GM18907 (cell line): ENCODE results near the gene RNF149.
"Not testable (repeated sequence)": the region's sequence is repeated elsewhere in the genome, so short reads cannot be mapped to it uniquely, and the experiment has no call there.

ENCODE experiments used
- ATAC-seq: cut with Tn5 transposase; IDR thresholded peaks from one replicate; pipeline ENCODE4 v1.9.1; 2021; ENCODE audit warnings: mild to moderate bottlenecking, moderate library complexity; ENCODE audit not compliant: unreplicated experiment

Gene RNF149

GRCh38 chr2:101308432-101309210, at the start of gene RNF149:
TSS of gene RNF149 (minus strand) at chr2:101308701. CDS start at chr2:101308588, 113 bp downstream.
- ATAC-seq, result peak; percentile 68

GRCh38 chr2:101357376-101357775, 48.9 kb upstream of the RNF149 start:
- no peak for ATAC-seq

- ATAC-seq, result no peak
These were observed 48.0 kb upstream of the RNF149 start for GRCh38 chr2:101356521-101356920.

GRCh38 chr2:101356055-101356454, 47.6 kb upstream of the RNF149 start:
- ATAC-seq, result no peak

GRCh38 chr2:101355401-101356054, 47.0 kb upstream of the RNF149 start:
- no peak for ATAC-seq

- ATAC-seq, result no peak
These were observed 46.2 kb upstream of the RNF149 start for GRCh38 chr2:101354420-101355311.

GRCh38 chr2:101352631-101353030, 44.1 kb upstream of the RNF149 start:
- not testable (repeated sequence) for ATAC-seq

- no peak for ATAC-seq
These were observed 42.7 kb upstream of the RNF149 start for GRCh38 chr2:101351207-101351606.

GRCh38 chr2:101349893-101350662, 41.6 kb upstream of the RNF149 start:
- ATAC-seq, result no peak

GRCh38 chr2:101348883-101349282, 40.4 kb upstream of the RNF149 start:
- ATAC-seq, result no peak

GRCh38 chr2:101346909-101347308, 38.4 kb upstream of the RNF149 start:
- no peak for ATAC-seq

- no peak for ATAC-seq
These were observed 35.6 kb upstream of the RNF149 start for GRCh38 chr2:101344137-101344536.

- ATAC-seq, result no peak
These were observed 34.1 kb upstream of the RNF149 start for GRCh38 chr2:101342625-101343008.

- no peak for ATAC-seq
These were observed 33.6 kb upstream of the RNF149 start for GRCh38 chr2:101341901-101342624.

- no peak for ATAC-seq
These were observed 32.9 kb upstream of the RNF149 start for GRCh38 chr2:101341421-101341820.

- no peak for ATAC-seq
These were observed 31.6 kb upstream of the RNF149 start for GRCh38 chr2:101340141-101340551.

- ATAC-seq, result no peak
These were observed 30.9 kb upstream of the RNF149 start for GRCh38 chr2:101339266-101339880.

- no peak for ATAC-seq
These were observed 29.4 kb upstream of the RNF149 start for GRCh38 chr2:101337877-101338276.
